ENCODE measurements around the gene PLCD3. TPM values are rescaled to one million over a fixed set of nuclear protein-coding genes. Genes with fewer than 3 reads are reported as not detected.

The PLCD3 gene
- total RNA-seq, 2 experiments from 2014 or later: 4.6 to 5.1 TPM

DNA sequence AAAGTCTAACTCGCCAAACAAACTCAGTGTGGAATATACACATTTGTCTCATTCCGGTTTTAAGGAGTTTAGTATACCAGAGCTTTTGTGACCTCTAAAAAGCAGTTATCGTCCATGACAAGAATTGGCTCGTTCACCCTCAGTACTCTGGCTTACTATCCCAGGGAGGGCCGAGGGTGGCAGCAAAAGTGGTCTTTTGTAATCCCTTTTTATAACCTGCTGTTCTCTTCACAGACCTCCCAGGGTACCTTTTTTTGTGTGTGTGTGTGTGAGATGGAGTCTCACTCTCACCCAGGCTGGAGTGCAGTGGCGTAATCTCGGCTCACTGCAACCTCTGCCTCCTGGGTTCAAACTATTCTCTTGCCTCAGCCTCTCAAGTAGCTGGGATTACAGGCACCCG lies 62.3 kb downstream of the PLCD3 start:
- ChIA-PET CTCF (no interaction called here), POLR2A (no interaction called here)

DNA sequence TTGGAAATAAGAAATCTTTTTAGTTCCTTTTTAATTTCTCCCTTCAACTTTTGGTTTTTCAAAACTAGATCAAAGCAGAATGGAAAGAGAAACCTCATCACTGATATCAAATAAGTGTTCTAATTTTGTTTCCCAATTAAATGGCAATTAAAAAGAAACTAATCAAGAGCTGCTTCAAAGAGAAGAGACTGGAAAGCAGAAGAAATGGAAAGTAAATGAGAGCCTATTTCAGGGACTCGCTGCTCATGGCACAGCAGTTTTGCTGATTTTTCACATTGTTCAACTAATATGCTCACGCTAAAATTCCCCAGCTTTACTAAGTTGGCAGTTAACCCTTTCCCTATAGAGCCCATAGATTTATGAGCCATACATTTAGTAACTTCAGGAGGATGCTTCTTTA lies 64.7 kb downstream of the PLCD3 start:
- ChIA-PET CTCF (interaction anchor here (2.0 kb wide), 1 partner anchor 19 kb away, joined by 6 read pairs; no protein-coding TSS in a partner anchor), POLR2A (no interaction called here)

DNA sequence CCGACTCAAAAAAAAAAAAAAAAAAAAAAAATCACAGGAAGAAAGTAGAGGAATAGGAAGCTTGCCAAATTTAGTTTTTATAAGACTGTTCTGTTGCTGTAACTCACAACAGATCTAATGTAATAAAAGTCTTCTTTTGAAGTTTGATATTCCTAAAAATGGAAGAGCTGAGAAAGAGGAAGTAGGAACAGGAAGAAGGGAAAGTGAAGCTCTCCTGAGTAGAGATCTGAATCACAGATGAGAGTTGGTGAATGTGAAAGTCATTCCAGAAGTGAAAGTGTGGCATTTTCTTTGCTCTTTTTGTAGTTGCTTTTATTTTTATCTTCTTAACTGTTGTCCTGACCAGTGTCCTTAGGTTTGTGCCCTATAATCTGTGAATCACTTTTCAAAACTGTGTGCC lies 69.1 kb downstream of the PLCD3 start:
- CTCF ChIA-PET: interaction anchor here (0.7 to 1.4 kb wide), 3 partner anchors 40 to 271 kb away, joined by 3 to 4 read pairs (median 4); partner anchors contain the start of gene ACBD4
- POLR2A ChIA-PET: interaction anchor here (0.5 to 0.7 kb wide), 6 partner anchors 9 to 1748 kb away, joined by 3 to 13 read pairs (median 5); no protein-coding TSS in a partner anchor

DNA sequence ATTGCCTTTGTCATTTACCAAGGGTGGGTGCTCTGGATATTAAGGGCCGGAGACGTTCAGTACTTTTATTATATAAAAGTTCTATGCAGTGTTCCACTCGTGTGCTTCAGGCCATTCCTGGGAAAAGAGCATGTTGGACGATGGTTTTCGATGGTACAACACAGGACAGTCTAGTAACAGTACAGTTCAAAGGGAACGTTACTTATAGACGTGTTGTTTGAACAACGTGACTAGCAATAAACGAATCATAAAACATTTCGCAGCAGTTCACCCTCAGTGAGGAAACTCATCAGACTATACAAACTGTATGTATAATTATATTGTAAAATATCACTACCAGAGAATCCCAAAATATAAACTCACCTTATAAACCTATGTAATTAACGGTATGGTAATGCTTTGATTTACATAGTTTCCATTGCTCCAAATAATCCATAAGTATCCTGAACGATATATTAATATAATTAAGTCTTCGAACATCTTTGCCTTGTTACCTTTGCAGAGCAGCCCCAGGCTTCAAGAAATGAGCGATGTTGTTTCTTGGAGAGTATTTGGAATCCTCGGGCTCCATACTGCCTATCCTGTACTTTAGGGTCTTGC lies 70.6 kb downstream of the PLCD3 start:
- CTCF ChIA-PET: interaction anchor here (0.8 to 2.7 kb wide), 4 partner anchors 11 to 99 kb away, joined by 3 to 9 read pairs (median 4); partner anchors contain the start of genes ACBD4 and HEXIM1
- POLR2A ChIA-PET: interaction anchor here (1.0 to 2.4 kb wide), 4 partner anchors 11 to 100 kb away, joined by 6 to 11 read pairs (median 8); partner anchors contain the start of genes HEXIM1 and HEXIM2

DNA sequence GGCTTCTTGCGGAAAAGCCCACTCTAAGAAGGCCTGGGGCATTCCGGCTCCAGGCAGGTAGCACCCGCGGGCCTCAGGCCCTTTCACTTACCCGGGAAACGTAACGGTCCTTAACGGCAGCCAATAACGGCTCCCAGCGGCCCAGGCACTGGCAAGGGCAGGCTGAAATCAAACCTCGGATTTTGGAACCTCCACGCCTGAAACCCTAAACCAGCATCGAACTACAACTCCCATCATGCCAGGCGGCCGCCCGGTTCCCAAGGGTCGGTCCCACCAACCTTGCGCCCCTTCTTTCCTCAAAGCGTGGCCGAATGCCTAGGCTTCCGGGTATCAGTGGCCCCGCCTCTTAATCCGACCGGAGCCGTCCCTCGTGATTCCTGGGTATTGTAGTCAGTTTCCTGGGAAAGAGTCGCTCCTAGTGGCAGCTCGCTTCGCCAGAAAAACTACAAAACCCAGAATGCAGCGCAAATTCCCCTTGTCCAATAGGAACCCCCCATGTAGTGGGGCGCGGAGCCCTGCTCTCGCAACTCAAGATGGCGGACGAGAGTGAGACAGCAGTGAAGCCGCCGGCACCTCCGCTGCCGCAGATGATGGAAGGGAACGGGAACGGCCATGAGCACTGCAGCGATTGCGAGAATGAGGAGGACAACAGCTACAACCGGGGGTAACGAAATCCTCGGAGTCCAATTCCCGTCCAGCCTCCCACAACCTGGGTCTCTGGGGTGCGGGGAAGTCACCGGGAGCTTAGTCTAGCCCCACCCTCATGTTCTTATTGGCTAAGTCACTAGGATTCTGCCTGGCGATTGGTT lies 71.3 kb downstream of the PLCD3 start, which contains the start of gene NMT1:
NMT1 (plus strand) TSS at position 521 of the 809 bp plus-strand sequence; CDS start at position 534, 13 bp downstream.
- ChIA-PET POLR2A (interaction anchor here (0.5 to 2.4 kb wide), 5 partner anchors 10 to 100 kb away, joined by 3 to 11 read pairs (median 6); partner anchors contain the start of genes HEXIM1 and HEXIM2), CTCF (interaction anchor here (0.8 to 2.7 kb wide), 4 partner anchors 11 to 100 kb away, joined by 3 to 9 read pairs (median 4); partner anchors contain the start of genes ACBD4 and HEXIM1)

DNA sequence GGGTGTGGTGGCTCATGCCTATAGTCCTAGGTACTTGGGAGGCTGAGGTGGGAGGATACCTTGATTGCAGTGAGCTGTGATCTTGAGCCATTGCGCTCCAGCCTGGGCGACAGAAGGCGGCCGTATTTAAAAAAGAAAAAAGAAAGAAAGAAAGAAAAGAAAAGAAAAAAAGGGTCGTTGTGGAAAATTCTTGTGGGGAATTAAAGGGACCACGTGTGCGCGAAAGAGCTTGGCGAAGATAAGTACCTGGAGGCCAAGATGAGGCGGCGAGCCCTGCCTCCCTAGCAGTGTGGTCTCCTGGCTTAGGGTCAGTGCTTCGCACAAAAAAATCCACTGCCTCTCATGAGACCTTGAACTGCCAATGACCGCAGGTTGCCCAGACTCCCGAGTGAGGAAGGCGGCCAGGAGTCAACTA lies 71.9 kb downstream of the PLCD3 start:
- POLR2A ChIA-PET: interaction anchor here (0.5 to 2.4 kb wide), 3 partner anchors 10 to 89 kb away, joined by 3 to 11 read pairs (median 10); partner anchors contain the start of gene HEXIM1
- CTCF ChIA-PET: interaction anchor here (1.6 to 2.7 kb wide), 2 partner anchors 75 to 100 kb away, joined by 4 to 9 read pairs; partner anchors contain the start of gene ACBD4

Other genes with a start within 250 kb of the PLCD3 start
- gene EFTUD2, start 233.1 kb downstream of the PLCD3 start, total RNA-seq: 100 to 1,000 TPM; 239 to 242 TPM
- gene GFAP, start 217.0 kb downstream of the PLCD3 start, total RNA-seq: not detected
- 10 to 100 TPM; 34.1 to 35.7 TPM for gene KIF18B, start 184.7 kb downstream of the PLCD3 start, total RNA-seq
- gene C1QL1, start 164.2 kb downstream of the PLCD3 start, total RNA-seq: under 1 TPM in 1 of 2 experiments, not detected in 1; 0.21 TPM
- 10 to 100 TPM; 32.0 to 32.6 TPM for gene DCAKD, start 80.9 kb downstream of the PLCD3 start, total RNA-seq
- 100 to 1,000 TPM; 179 to 180 TPM for gene NMT1, start 71.2 kb downstream of the PLCD3 start, total RNA-seq
- 1 to 10 TPM; 9.1 to 9.3 TPM for gene ACBD4, start 3.2 kb upstream of the PLCD3 start, total RNA-seq
- 10 to 100 TPM; 34.6 to 34.7 TPM for gene HEXIM1, start 16.0 kb upstream of the PLCD3 start, total RNA-seq
- 1 to 10 TPM; 5.3 to 5.8 TPM for gene HEXIM2, start 29.4 kb upstream of the PLCD3 start, total RNA-seq
- 100 to 1,000 TPM; 233 to 243 TPM for gene FMNL1, start 89.4 kb upstream of the PLCD3 start, total RNA-seq
- under 1 TPM; 0.25 TPM for gene SPATA32, start 129.6 kb upstream of the PLCD3 start, total RNA-seq
- 10 to 100 TPM; 47.5 to 51.6 TPM for gene MAP3K14, start 184.5 kb upstream of the PLCD3 start, total RNA-seq

Data from activated CD8-positive, alpha-beta memory T cell treated with anti-CD3 and anti-CD28 coated beads for 36 hours (primary cell).